Peyer's patch (tissue), 4 donors: ENCODE data around the gene HSPB2.

Experiments
- CTCF ChIP-seq, 6 experiments: fragments of 450-650 bp in 4 of 6; fragments of 200-600 bp in 2 of 6; sonication (generic) in 1 of 6; IDR thresholded peaks; one replicate each; pipeline ENCODE4 v1.5.1; 2017 to 2019; ENCODE audit warnings: antibody characterized with exemption in 6 of 6, mild to moderate bottlenecking in 3 of 6, moderate library complexity in 1 of 6
- POLR2A ChIP-seq, 2 donors: fragments of 450-650 bp; IDR thresholded peaks; one replicate each; pipeline ENCODE4 v1.5.1; 2017; ENCODE audit warnings: antibody characterized with exemption in 2 of 2, mild to moderate bottlenecking in 2 of 2, moderate library complexity in 2 of 2

- TF ChIP-seq CTCF (IDR thresholded peaks at IDR 0.05) (no peak), POLR2A (IDR thresholded peaks at IDR 0.05) (no peak)
Measured at GRCh38 chr11:111923951-111924350, 11.4 kb downstream of the HSPB2 start.
